ENCODE data around the gene PSMD11. TPM values are rescaled to one million over a fixed set of nuclear protein-coding genes. Genes with fewer than 3 reads are reported as not detected.

The PSMD11 gene
- total RNA-seq, 1 donor from 2014 or later: 110 TPM

- no peak for DNase-seq (ENCODE audit: low spot score)
- TF ChIP-seq CTCF (IDR thresholded peaks at IDR 0.05; ENCODE audit: unreplicated experiment): no peak
- Mint-ChIP-seq H3K4me3 (ENCODE audit: unreplicated experiment) (no peak overlapping the region), H3K4me1 (ENCODE audit: unreplicated experiment) (peaks cover 23% of the 10 kb centered on the region), H3K36me3 (ENCODE audit: low read depth, unreplicated experiment) (no peaks in the 10 kb centered on the region), H3K27ac (ENCODE audit: unreplicated experiment) (no peak overlapping the region), H3K9me3 (ENCODE audit: unreplicated experiment) (no peaks in the 10 kb centered on the region), H3K27me3 (ENCODE audit: unreplicated experiment) (peaks cover 4% of the 10 kb centered on the region)
Measured at GRCh38 chr17:32516940-32517701, 72.8 kb downstream of the PSMD11 start.

GRCh38 chr17:32517982-32518381 is 73.7 kb downstream of the PSMD11 start:
- Mint-ChIP-seq H3K4me1 (ENCODE audit: unreplicated experiment) (peaks cover 28% of the 10 kb centered on the region), H3K4me3 (ENCODE audit: unreplicated experiment) (no peak overlapping the region)

GRCh38 chr17:32518646-32519227 is 74.4 kb downstream of the PSMD11 start:
- no peak overlapping the region for H3K4me3 Mint-ChIP-seq (ENCODE audit: unreplicated experiment)
- no peak for DNase-seq (ENCODE audit: low spot score)

More at GRCh38 chr17:32517982-32518381, 73.7 kb downstream of the PSMD11 start:
- H3K36me3 Mint-ChIP-seq (ENCODE audit: low read depth, unreplicated experiment): no peaks in the 10 kb centered on the region
- peaks cover 4% of the 10 kb centered on the region for H3K27me3 Mint-ChIP-seq (ENCODE audit: unreplicated experiment)
- H3K9me3 Mint-ChIP-seq (ENCODE audit: unreplicated experiment): no peaks in the 10 kb centered on the region
- TF ChIP-seq CTCF (IDR thresholded peaks at IDR 0.05; ENCODE audit: unreplicated experiment): no peak
- no peak overlapping the region for H3K27ac Mint-ChIP-seq (ENCODE audit: unreplicated experiment)
- no peak for DNase-seq (ENCODE audit: low spot score)

GRCh38 chr17:32519228-32520103 is 75.2 kb downstream of the PSMD11 start:
- H3K4me1 Mint-ChIP-seq (ENCODE audit: unreplicated experiment): peaks cover 31% of the 10 kb centered on the region
- peak; percentile 65 for DNase-seq (ENCODE audit: low spot score)
- peak overlapping the region; percentile 81 for H3K27ac Mint-ChIP-seq (ENCODE audit: unreplicated experiment)
- no peak for TF ChIP-seq CTCF (IDR thresholded peaks at IDR 0.05; ENCODE audit: unreplicated experiment)
- peak overlapping the region; percentile 84 for H3K4me3 Mint-ChIP-seq (ENCODE audit: unreplicated experiment)
- no peaks in the 10 kb centered on the region for H3K36me3 Mint-ChIP-seq (ENCODE audit: low read depth, unreplicated experiment)
- no peaks in the 10 kb centered on the region for H3K9me3 Mint-ChIP-seq (ENCODE audit: unreplicated experiment)
- peaks cover 4% of the 10 kb centered on the region for H3K27me3 Mint-ChIP-seq (ENCODE audit: unreplicated experiment)

More at GRCh38 chr17:32518646-32519227, 74.4 kb downstream of the PSMD11 start:
- Mint-ChIP-seq H3K27me3 (ENCODE audit: unreplicated experiment) (peaks cover 4% of the 10 kb centered on the region), H3K27ac (ENCODE audit: unreplicated experiment) (peak overlapping the region; percentile 36), H3K4me1 (ENCODE audit: unreplicated experiment) (peaks cover 32% of the 10 kb centered on the region), H3K36me3 (ENCODE audit: low read depth, unreplicated experiment) (no peaks in the 10 kb centered on the region), H3K9me3 (ENCODE audit: unreplicated experiment) (no peaks in the 10 kb centered on the region)
- TF ChIP-seq CTCF (IDR thresholded peaks at IDR 0.05; ENCODE audit: unreplicated experiment): no peak
